IPS DF 4.7 (cell line): ENCODE data around the gene DNAJC3.
"Not testable (repeated sequence)": the region's sequence is repeated elsewhere in the genome, so short reads cannot be mapped to it uniquely, and the experiment has no call there.

Source experiments
- DNase-seq: peaks from one replicate; pipeline ENCODE4 v3.0.0-alpha.2; 2013; ENCODE audit warnings: low spot score; ENCODE audit errors: extremely low read depth

The DNAJC3 gene

DNA sequence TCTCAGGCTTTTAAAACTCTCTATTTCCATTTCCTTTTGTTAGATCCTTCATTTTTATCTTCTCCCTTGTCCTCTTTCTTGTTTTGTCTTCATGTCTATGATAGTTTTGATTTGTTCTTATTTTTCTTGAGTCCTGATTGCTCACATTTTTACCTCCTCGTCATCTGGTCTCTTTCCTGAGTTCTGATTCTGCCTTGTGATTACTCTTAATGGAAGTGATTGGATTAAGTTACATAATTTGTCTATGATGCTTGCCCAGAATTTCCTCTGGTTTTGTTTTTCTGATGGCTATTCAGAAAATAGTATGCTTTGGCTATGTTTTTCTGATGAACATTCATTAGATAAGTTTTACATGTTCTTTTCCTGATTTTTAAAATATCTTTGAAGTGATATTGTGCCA lies 102.6 kb downstream of the DNAJC3 start:
- no peak for DNase-seq

GRCh38 chr13:95781016-95781415 lies 104.1 kb downstream of the DNAJC3 start:
- no peak for DNase-seq

DNA sequence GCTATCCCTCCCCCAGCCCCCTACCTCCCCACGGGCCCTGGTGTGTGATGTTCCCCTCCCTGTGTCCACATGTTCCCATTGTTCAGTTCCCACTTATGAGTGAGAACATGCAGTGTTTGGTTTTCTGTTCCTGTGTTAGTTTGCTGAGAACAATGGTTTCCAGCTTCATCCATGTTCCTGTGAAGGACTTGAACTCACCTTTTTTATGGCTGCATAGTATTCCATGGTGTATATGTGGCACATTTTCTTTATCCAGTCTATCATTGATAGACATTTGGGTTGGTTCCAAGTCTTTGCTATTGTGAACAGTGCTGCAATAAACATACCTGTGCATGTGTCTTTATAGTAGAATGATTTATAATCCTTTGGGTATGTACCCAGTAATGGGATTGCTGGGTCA lies 105.0 kb downstream of the DNAJC3 start:
- not testable (repeated sequence) for DNase-seq

GRCh38 chr13:95783747-95784146 lies 106.8 kb downstream of the DNAJC3 start:
- no peak for DNase-seq

DNA sequence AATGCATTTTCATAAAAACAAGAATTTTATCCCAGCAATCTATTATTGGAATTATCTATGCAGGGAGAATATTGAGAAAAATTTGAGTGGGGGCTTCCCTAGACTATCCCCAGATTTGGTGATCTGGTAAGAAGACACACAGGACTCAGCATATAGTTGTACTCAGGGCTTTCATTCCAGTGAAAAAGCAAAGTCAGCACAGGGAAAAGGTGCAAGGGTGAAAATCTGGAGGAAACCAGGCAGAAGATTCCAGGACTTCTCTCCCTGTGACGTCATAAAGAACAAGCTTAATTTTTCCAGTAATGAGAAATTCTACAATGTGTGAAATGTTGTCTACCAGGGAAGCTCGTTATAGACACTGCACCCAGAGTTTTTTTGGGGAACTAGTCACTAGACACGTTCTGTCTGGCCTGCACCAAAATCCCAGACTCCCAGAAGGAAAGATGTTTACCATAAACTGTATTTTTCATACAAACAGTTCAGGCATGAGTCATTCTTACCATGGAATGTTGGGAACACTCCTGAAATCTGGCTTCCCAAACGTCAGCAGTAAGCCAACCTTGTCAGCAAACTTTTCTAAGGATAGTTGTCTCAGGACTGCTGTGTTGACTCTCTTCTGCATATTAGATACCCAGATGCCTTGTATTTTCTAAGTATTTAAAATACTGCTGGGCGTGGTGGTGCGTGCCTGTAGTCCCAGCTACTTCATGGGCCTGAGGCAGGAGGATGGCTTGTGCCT lies 107.4 kb downstream of the DNAJC3 start:
- no peak for DNase-seq

DNA sequence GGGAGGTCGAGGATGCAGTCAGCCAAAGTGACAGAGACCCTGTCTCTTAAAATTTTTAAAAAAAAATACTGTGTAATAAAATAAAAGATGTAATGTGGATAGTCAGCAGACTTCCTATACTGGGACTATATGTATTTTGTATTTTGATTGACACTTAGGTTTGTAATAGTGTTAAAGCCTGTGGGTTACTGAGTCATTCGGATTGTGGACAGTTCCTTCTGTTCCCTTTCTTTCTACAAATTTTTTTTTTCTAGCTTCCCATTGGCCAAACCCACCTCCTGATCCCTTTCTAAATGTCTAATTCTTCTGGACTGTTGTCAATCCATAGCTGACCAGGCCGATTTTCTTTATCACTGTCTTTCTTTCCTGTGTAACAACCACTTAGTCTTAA lies 108.0 kb downstream of the DNAJC3 start:
- DNase-seq = no peak

- DNase-seq = no peak
These were observed 110.6 kb downstream of the DNAJC3 start for GRCh38 chr13:95787356-95788099.

DNA sequence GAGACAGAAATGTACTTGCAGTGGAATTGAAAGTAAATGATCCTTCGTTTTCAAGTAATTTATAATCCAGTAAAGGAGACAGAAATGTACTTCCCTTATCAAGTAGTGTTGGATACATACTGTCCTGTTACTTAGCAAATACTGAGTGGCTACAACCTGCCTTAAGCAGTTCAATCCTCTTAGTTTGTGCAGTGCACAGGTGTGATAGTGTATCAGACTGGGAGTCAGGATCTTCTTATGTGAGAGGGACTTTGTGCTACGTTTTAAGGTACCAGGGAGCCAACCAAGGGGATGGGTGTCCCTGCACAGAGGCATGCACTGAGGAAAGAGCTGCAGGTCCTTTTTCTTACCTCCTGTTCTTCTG lies 111.1 kb downstream of the DNAJC3 start:
- DNase-seq = no peak

DNA sequence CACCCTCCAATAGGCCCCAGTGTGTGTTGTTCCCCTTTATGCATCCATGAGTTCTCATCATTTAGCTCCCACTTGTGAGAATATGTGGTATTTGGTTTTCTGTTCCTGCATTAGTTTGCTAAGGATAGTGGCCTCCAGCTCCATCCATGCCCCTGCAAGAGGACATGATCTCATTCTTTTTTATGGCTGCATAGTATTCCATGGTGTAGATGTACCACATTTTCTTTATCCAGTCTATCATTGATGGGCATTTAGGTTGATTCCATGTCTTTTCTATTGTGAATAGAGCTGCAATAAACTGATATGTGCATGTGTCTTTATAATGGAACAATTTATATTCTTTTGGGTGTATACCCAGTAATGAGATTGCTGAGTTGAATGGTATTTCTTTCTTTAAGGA lies 112.4 kb downstream of the DNAJC3 start:
- DNase-seq = not testable (repeated sequence)

GRCh38 chr13:95791084-95791722 lies 114.3 kb downstream of the DNAJC3 start:
- no peak for DNase-seq

GRCh38 chr13:95793018-95793555 lies 116.1 kb downstream of the DNAJC3 start:
- DNase-seq = no peak

DNA sequence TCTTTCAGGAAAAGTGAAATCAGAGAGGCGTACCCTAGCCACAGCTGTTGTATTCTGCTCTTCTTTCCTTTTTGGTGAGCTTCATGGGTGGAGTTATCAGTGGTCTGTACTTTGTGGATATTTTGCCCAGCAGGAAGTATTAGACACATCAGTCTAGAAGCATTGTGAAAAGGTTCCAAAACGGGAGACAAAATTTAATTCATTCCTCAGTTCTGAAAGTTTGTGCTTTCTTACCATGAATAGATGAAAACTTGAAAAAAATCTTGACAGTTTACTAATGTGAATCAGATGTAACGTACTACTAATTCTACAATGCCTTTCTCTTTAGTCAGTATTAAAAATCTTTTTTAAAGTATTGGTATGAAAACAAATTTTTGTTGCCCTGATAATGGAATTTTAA lies 116.8 kb downstream of the DNAJC3 start:
- no peak for DNase-seq

GRCh38 chr13:95797016-95797415 lies 120.1 kb downstream of the DNAJC3 start:
- no peak for DNase-seq

DNA sequence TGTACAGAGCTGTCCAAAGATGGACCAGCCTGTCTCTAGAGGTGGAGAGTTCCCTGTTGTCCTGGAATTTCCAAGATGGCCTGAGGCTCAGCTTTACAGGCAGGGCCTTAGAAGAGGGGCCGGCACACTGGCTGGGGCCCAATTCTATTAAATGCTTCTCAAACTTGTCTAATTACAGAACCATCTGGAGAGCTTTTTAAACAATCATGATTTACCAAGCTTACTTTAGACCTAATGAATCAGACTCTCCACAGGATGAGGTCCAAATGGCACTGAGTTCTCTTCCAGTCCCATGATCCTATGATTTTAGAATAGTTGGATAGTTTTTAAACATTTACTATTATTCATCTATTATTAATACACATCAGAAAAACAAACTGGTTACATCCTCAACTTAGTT lies 123.5 kb downstream of the DNAJC3 start:
- no peak for DNase-seq

GRCh38 chr13:95801825-95802224 lies 124.9 kb downstream of the DNAJC3 start:
- no peak for DNase-seq

DNA sequence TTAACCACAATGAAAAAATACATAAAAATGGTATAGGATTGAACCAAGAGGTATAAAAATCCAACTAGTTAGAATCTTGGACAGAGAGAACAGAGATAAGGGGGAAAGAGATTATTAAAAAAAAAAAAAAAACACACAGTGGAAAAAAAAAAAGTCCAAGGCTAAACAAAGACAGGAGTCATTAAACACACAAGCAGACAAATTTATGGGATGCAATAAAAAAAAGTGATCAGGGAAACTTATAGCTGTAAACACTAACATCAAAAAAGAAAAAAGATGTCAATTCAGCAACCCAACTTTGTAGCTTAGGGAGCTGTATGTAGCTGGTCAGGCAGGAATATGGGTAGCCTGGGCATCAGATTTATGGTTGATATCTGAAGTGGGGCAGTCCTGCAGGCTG lies 129.0 kb downstream of the DNAJC3 start:
- no peak for DNase-seq

GRCh38 chr13:95809429-95809828 lies 132.5 kb downstream of the DNAJC3 start:
- DNase-seq = no peak

- no peak for DNase-seq
These were observed 136.2 kb downstream of the DNAJC3 start for GRCh38 chr13:95813139-95813538.

- no peak for DNase-seq
These were observed 137.6 kb downstream of the DNAJC3 start for GRCh38 chr13:95814495-95814894.

DNA sequence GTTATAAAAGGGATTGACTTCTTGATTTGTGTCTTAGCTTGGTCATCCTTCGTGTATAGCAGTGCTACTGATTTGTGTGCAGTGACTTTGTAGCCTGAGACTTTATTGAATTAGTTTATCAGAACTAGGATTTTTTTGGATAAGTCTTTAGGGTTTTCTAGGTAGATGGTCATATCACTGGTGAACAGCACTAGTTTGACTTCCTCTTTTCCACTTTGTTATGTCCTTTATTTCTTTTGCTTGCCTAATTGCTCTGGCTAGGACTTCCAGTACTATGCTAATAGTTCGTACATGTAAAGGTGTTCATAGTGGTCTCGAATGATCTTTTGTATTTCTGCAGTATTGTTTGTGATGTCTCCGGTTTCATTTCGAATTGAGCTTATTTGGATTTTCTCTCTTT lies 145.4 kb downstream of the DNAJC3 start:
- no peak for DNase-seq

DNA sequence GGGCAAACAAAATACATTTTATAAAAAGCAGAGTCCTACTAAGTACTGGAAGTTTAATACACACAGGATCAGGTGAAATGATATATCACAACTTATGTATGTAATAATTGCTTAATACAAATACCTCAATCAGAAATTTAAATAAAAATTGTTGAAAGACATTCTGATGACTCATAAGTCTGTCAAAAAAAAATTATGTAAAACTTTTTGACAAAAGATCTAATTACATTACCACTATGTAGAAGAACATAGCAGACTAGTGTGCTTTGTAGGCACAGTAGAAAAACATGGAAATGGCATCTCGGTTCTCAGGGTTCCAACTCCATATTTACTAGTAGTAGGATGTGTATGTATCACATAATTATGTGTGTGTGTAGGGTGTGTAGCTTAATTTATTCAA lies 156.2 kb downstream of the DNAJC3 start:
- DNase-seq = no peak

DNA sequence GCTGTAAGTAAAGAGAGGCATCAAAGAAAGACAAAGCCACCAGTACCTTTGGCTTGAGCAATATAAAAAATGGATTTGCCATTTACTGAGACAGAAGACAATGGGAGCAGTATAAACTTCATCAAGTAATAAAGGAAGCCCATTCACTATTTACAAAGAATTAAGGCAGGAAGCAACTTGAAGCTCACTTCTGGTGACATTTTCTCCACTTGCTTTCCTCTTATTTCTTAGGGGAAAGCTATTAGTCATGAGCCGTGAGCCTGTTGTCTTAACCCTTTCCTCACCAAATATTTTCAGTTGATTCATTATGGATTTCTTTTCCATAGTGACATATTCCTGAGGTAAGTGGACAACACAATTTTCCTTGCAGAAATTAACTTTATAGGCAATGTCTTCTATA lies 156.8 kb downstream of the DNAJC3 start:
- no peak for DNase-seq
